Esophagus muscularis mucosa (tissue), 3 donors: ENCODE measurements around the gene TFAP2E.

Experiments
- POLR2A ChIP-seq: fragments of 450-650 bp; IDR thresholded peaks from one replicate; pipeline ENCODE4 v1.6.1; 2017; ENCODE audit warnings: antibody characterized with exemption, moderate library complexity, mild to moderate bottlenecking, low read depth
- POLR2AphosphoS5 ChIP-seq, 2 donors: sonication (generic); formaldehyde crosslinking; IDR thresholded peaks; one replicate each; pipeline ENCODE4 v1.6.1; 2017; ENCODE audit warnings: antibody characterized with exemption in 2 of 2
- TF ChIP-seq, protein P1 (sequence below), 3 experiments: fragments of 200-600 bp in 2 of 3; fragments of 450-650 bp in 1 of 3; sonication (generic) in 2 of 3; IDR thresholded peaks; one replicate each; pipeline ENCODE4 v1.5.1; 2017 to 2019; ENCODE audit warnings: antibody characterized with exemption in 3 of 3, mild to moderate bottlenecking in 2 of 3, moderate library complexity in 1 of 3

DNA sequence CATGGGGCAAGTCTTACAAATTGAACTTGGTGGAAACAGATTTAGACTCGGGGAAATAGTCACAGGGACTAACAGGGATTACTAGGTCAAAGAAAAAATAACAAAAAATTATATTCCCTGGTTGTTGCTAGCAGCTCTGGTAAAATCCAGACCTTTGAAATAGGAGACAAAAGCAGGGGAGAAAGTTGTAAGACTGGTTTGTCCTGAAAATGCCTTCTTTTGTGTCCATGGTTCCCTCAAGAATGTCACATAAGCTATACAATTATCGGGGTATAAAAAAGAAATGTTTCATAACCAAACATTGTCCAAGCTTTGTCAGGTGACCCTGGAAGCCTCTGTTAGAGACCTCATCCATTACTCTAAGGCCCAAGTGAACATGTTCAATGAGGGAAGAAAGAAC is 49.0 kb upstream of the TFAP2E start:
- no peak for TF ChIP-seq POLR2A
- TF ChIP-seq, protein P1, sequence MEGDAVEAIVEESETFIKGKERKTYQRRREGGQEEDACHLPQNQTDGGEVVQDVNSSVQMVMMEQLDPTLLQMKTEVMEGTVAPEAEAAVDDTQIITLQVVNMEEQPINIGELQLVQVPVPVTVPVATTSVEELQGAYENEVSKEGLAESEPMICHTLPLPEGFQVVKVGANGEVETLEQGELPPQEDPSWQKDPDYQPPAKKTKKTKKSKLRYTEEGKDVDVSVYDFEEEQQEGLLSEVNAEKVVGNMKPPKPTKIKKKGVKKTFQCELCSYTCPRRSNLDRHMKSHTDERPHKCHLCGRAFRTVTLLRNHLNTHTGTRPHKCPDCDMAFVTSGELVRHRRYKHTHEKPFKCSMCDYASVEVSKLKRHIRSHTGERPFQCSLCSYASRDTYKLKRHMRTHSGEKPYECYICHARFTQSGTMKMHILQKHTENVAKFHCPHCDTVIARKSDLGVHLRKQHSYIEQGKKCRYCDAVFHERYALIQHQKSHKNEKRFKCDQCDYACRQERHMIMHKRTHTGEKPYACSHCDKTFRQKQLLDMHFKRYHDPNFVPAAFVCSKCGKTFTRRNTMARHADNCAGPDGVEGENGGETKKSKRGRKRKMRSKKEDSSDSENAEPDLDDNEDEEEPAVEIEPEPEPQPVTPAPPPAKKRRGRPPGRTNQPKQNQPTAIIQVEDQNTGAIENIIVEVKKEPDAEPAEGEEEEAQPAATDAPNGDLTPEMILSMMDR (IDR thresholded peaks at IDR 0.05) = no peak
- no peak for TF ChIP-seq POLR2AphosphoS5 (IDR thresholded peaks at IDR 0.05)
